GM12891 (cell line): ENCODE measurements around the gene GPR34.

Experiments used
- PAX5 ChIP-seq: IDR thresholded peaks from 2 replicates; pipeline ENCODE4 v1.6.1; 2011; ENCODE audit warnings: low read length, moderate library complexity, mild to moderate bottlenecking; ENCODE audit not compliant: insufficient read depth, severe bottlenecking
- POLR2A ChIP-seq: IDR thresholded peaks from 2 replicates; pipeline ENCODE4 v1.6.1; 2011; ENCODE audit warnings: low read depth, low read length, control low read depth
- POLR2AphosphoS5 ChIP-seq: IDR thresholded peaks from 2 replicates; pipeline ENCODE4 v1.6.1; 2011; ENCODE audit warnings: low read depth, low read length, control low read depth
- POU2F2 ChIP-seq: IDR thresholded peaks from 2 replicates; pipeline ENCODE4 v1.6.1; 2011; ENCODE audit warnings: low read depth, mild to moderate bottlenecking, control low read depth, low read length, moderate library complexity
- SPI1 ChIP-seq: IDR thresholded peaks from 2 replicates; pipeline ENCODE4 v1.6.1; 2011; ENCODE audit warnings: low read depth, low read length, control low read depth
- TAF1 ChIP-seq: IDR thresholded peaks from 2 replicates; pipeline ENCODE4 v1.6.1; 2011; ENCODE audit warnings: low read depth, low read length, control low read depth

DNA sequence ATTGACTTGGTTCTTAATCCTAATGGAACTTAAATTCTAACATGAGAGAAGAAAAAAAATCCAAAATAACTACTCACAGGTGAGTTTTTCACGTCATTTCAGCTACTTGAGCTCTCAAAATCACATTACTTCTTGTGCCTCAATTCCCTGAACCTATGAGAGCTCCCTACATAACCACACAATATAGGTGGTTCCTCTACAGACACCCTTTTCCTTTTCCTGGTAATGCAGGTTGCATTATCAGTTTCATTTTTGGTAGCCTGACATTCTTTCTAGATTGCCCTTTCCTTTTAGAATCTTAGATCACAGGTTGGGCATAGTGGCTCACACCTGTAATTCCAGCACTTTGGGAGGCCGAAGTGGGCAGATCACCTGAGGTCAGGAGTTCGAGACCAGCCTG lies 4.3 kb downstream of the GPR34 start:
- TF ChIP-seq POLR2A (no peak), POLR2AphosphoS5 (no peak), TAF1 (no peak), PAX5 (no peak), SPI1 (no peak), POU2F2 (no peak)
